GM12892 (cell line): ENCODE data around the gene LIN37.

ENCODE experiments used
- POLR2A ChIP-seq: IDR thresholded peaks from 2 replicates; pipeline ENCODE4 v1.6.1; 2011; ENCODE audit warnings: low read depth, low read length, control low read depth
- TAF1 ChIP-seq: IDR thresholded peaks from 2 replicates; pipeline ENCODE4 v1.6.1; 2011; ENCODE audit warnings: low read depth, mild to moderate bottlenecking, control low read depth, low read length, borderline replicate concordance

- TF ChIP-seq TAF1 (no peak), POLR2A (no peak)
Observed at GRCh38 chr19:35739275-35740107, 8.9 kb upstream of the LIN37 start.
